ENCODE measurements around the gene PVALB.

- TF ChIP-seq, protein P1, sequence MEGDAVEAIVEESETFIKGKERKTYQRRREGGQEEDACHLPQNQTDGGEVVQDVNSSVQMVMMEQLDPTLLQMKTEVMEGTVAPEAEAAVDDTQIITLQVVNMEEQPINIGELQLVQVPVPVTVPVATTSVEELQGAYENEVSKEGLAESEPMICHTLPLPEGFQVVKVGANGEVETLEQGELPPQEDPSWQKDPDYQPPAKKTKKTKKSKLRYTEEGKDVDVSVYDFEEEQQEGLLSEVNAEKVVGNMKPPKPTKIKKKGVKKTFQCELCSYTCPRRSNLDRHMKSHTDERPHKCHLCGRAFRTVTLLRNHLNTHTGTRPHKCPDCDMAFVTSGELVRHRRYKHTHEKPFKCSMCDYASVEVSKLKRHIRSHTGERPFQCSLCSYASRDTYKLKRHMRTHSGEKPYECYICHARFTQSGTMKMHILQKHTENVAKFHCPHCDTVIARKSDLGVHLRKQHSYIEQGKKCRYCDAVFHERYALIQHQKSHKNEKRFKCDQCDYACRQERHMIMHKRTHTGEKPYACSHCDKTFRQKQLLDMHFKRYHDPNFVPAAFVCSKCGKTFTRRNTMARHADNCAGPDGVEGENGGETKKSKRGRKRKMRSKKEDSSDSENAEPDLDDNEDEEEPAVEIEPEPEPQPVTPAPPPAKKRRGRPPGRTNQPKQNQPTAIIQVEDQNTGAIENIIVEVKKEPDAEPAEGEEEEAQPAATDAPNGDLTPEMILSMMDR (IDR thresholded peaks at IDR 0.05; ENCODE audit: insufficient read depth, low read length), result no peak
- no peak for TF ChIP-seq GABPA (IDR thresholded peaks at IDR 0.05; ENCODE audit: low read depth)
- no peak for TF ChIP-seq POLR2AphosphoS5 (IDR thresholded peaks at IDR 0.05; ENCODE audit: low read depth)
- TF ChIP-seq, protein P2, sequence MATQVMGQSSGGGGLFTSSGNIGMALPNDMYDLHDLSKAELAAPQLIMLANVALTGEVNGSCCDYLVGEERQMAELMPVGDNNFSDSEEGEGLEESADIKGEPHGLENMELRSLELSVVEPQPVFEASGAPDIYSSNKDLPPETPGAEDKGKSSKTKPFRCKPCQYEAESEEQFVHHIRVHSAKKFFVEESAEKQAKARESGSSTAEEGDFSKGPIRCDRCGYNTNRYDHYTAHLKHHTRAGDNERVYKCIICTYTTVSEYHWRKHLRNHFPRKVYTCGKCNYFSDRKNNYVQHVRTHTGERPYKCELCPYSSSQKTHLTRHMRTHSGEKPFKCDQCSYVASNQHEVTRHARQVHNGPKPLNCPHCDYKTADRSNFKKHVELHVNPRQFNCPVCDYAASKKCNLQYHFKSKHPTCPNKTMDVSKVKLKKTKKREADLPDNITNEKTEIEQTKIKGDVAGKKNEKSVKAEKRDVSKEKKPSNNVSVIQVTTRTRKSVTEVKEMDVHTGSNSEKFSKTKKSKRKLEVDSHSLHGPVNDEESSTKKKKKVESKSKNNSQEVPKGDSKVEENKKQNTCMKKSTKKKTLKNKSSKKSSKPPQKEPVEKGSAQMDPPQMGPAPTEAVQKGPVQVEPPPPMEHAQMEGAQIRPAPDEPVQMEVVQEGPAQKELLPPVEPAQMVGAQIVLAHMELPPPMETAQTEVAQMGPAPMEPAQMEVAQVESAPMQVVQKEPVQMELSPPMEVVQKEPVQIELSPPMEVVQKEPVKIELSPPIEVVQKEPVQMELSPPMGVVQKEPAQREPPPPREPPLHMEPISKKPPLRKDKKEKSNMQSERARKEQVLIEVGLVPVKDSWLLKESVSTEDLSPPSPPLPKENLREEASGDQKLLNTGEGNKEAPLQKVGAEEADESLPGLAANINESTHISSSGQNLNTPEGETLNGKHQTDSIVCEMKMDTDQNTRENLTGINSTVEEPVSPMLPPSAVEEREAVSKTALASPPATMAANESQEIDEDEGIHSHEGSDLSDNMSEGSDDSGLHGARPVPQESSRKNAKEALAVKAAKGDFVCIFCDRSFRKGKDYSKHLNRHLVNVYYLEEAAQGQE (IDR thresholded peaks at IDR 0.05; ENCODE audit: insufficient replicate concordance, low read depth), result no peak
- no peak for TF ChIP-seq SPI1 (IDR thresholded peaks at IDR 0.05; ENCODE audit: borderline replicate concordance, low read depth)
Observed at GRCh38 chr22:36850682-36851081, 33.8 kb upstream of the PVALB start.

Data from HL-60 (cell line).